GM12891 (cell line): ENCODE data around the gene CLCN7.

Experiments used
- POLR2A ChIP-seq: IDR thresholded peaks from 2 replicates; pipeline ENCODE4 v1.6.1; 2011; ENCODE audit warnings: low read depth, low read length, control low read depth
- POLR2AphosphoS5 ChIP-seq: IDR thresholded peaks from 2 replicates; pipeline ENCODE4 v1.6.1; 2011; ENCODE audit warnings: low read depth, low read length, control low read depth
- SPI1 ChIP-seq: IDR thresholded peaks from 2 replicates; pipeline ENCODE4 v1.6.1; 2011; ENCODE audit warnings: low read depth, low read length, control low read depth
- TAF1 ChIP-seq: IDR thresholded peaks from 2 replicates; pipeline ENCODE4 v1.6.1; 2011; ENCODE audit warnings: low read depth, low read length, control low read depth

- TF ChIP-seq POLR2AphosphoS5 (no peak), TAF1 (no peak), POLR2A (no peak), SPI1 (no peak)
These were observed 28.3 kb downstream of the CLCN7 start for GRCh38 chr16:1446296-1447080.
